Esophagus muscularis mucosa (tissue), 3 donors: ENCODE data around the gene TSHR.

Source experiments
- POLR2A ChIP-seq: fragments of 450-650 bp; IDR thresholded peaks from one replicate; pipeline ENCODE4 v1.6.1; 2017; ENCODE audit warnings: antibody characterized with exemption, moderate library complexity, mild to moderate bottlenecking, low read depth
- POLR2AphosphoS5 ChIP-seq, 2 donors: sonication (generic); formaldehyde crosslinking; IDR thresholded peaks; one replicate each; pipeline ENCODE4 v1.6.1; 2017; ENCODE audit warnings: antibody characterized with exemption in 2 of 2
- TF ChIP-seq, protein P1 (sequence below), 3 experiments: fragments of 200-600 bp in 2 of 3; fragments of 450-650 bp in 1 of 3; sonication (generic) in 2 of 3; IDR thresholded peaks; one replicate each; pipeline ENCODE4 v1.5.1; 2017 to 2019; ENCODE audit warnings: antibody characterized with exemption in 3 of 3, mild to moderate bottlenecking in 2 of 3, moderate library complexity in 1 of 3

DNA sequence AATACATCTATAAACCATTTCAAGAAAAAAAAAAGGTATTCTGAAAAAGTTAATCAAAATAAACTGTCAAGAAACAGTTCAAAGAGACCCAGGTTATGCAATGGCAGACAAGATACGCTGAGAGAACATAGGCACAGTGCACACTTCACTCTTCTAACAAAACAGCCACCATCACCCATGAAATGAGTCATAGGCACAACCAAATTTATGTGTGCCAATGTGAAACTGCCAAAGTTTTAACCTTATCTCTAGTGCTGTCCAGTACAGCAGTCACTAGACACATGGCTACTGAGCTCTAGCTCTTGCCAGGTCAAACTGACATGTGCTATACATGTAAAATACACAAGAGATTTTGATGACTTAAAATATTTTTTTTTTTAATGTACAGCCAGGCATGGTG lies 15.3 kb upstream of the TSHR start:
- TF ChIP-seq POLR2AphosphoS5 (IDR thresholded peaks at IDR 0.05) (no peak), POLR2A (no peak)
- TF ChIP-seq, protein P1, sequence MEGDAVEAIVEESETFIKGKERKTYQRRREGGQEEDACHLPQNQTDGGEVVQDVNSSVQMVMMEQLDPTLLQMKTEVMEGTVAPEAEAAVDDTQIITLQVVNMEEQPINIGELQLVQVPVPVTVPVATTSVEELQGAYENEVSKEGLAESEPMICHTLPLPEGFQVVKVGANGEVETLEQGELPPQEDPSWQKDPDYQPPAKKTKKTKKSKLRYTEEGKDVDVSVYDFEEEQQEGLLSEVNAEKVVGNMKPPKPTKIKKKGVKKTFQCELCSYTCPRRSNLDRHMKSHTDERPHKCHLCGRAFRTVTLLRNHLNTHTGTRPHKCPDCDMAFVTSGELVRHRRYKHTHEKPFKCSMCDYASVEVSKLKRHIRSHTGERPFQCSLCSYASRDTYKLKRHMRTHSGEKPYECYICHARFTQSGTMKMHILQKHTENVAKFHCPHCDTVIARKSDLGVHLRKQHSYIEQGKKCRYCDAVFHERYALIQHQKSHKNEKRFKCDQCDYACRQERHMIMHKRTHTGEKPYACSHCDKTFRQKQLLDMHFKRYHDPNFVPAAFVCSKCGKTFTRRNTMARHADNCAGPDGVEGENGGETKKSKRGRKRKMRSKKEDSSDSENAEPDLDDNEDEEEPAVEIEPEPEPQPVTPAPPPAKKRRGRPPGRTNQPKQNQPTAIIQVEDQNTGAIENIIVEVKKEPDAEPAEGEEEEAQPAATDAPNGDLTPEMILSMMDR (IDR thresholded peaks at IDR 0.05), result no peak
